Fibroblast of gingiva (primary cell): Measurements from ENCODE around the gene C1QTNF7.

ENCODE experiments used
- DNase-seq: peaks from one replicate; pipeline ENCODE4 v3.0.0-alpha.2; 2011; ENCODE audit warnings: low read depth

The C1QTNF7 gene

GRCh38 chr4:15414551-15415091 is 13.2 kb upstream of the C1QTNF7 start:
- peak; percentile 87 for DNase-seq

- DNase-seq = no peak
Observed at GRCh38 chr4:15416357-15417232, 11.2 kb upstream of the C1QTNF7 start.

GRCh38 chr4:15417233-15417660 is 10.6 kb upstream of the C1QTNF7 start:
- DNase-seq = no peak

- DNase-seq = no peak
Observed at GRCh38 chr4:15418956-15419355, 8.9 kb upstream of the C1QTNF7 start.

GRCh38 chr4:15420642-15421041 is 7.2 kb upstream of the C1QTNF7 start:
- DNase-seq = peak; percentile 56

GRCh38 chr4:15423285-15423711 is 4.5 kb upstream of the C1QTNF7 start:
- DNase-seq = no peak

- DNase-seq = no peak
Observed at GRCh38 chr4:15425520-15425919, 2.3 kb upstream of the C1QTNF7 start.

- peak; percentile 62 for DNase-seq
Observed at GRCh38 chr4:15427161-15427560, 672 bp upstream of the C1QTNF7 start.

- peak; percentile 31 for DNase-seq
Observed at GRCh38 chr4:15428611-15429010, 778 bp downstream of the C1QTNF7 start.

- peak; percentile 87 for DNase-seq
Observed at GRCh38 chr4:15434091-15434490, 6.3 kb downstream of the C1QTNF7 start.

GRCh38 chr4:15434676-15435075 is 6.8 kb downstream of the C1QTNF7 start:
- DNase-seq = no peak

GRCh38 chr4:15436513-15436912 is 8.7 kb downstream of the C1QTNF7 start:
- peak; percentile 68 for DNase-seq

- no peak for DNase-seq
Observed at GRCh38 chr4:15438939-15439524, 11.2 kb downstream of the C1QTNF7 start.

GRCh38 chr4:15443371-15444160 is 15.7 kb downstream of the C1QTNF7 start:
- DNase-seq = no peak

GRCh38 chr4:15444276-15444675 is 16.4 kb downstream of the C1QTNF7 start:
- no peak for DNase-seq

GRCh38 chr4:15444879-15445547 is 17.2 kb downstream of the C1QTNF7 start:
- no peak for DNase-seq

- peak; percentile 33 for DNase-seq
Observed at GRCh38 chr4:15451181-15451865, 23.5 kb downstream of the C1QTNF7 start.

GRCh38 chr4:15451866-15452765 is 24.3 kb downstream of the C1QTNF7 start:
- DNase-seq = peak; percentile 94

- peak; percentile 94 for DNase-seq
Observed at GRCh38 chr4:15455290-15455689, 27.5 kb downstream of the C1QTNF7 start.
